A549 (cell line): ENCODE data around the gene SLC16A3. TPM values are rescaled to one million over a fixed set of nuclear protein-coding genes. Genes with fewer than 3 reads are reported as not detected.

Experiments
- ATAC-seq, 2 experiments: fragments of 200-7000 bp in 1 of 2; fragments of >200 bp in 1 of 2; cut with Nextera tagmentation in 1 of 2; cut with Tn5 transposase in 1 of 2; 3 replicates each; pipeline versions ENCODE4 v1.8.0 to v1.9.1; 2018 to 2020; ENCODE audit warnings: mild to moderate bottlenecking in 1 of 2, moderate library complexity in 1 of 2
- CTCF ChIA-PET: fragments of 300-600 bp; sonication (Branson Sonifier 250); formaldehyde crosslinking; extraction: SDS; loops from one replicate; lab custom pipeline; 2021; ENCODE audit warnings: antibody characterized with exemption, inconsistent platforms; lab: Yijun Ruan, JAX
- POLR2A ChIA-PET: fragments of 350-600 bp; formaldehyde crosslinking; extraction: SDS; loops from one replicate; lab custom pipeline; 2021; ENCODE audit warnings: antibody characterized with exemption, inconsistent platforms; lab: Yijun Ruan, JAX
- DNase-seq, 2 experiments: peaks; one replicate each; pipeline versions ENCODE4 v3.0.0 to v3.0.0-alpha.2; 2011 to 2016; ENCODE audit warnings: low read depth in 1 of 2, low spot score in 1 of 2
- FAIRE-seq: peaks from 2 replicates; lab custom pipeline; 2011; peaks lifted over from hg19 to GRCh38; lab: Jason Lieb, UNC
- H3K27ac ChIP-seq, 2 experiments: fragments of >200 bp; sonication (Bioruptor Twin); formaldehyde crosslinking; 3 replicates each; pipeline ENCODE4 v1.5.1; 2016 to 2017
- H3K4me1 ChIP-seq: fragments of >200 bp; sonication (Bioruptor Twin); formaldehyde crosslinking; 3 replicates; pipeline ENCODE4 v1.6.1; 2016
- H3K4me2 ChIP-seq: fragments of >200 bp; sonication (Bioruptor Twin); formaldehyde crosslinking; 3 replicates; pipeline ENCODE4 v1.6.1; 2016
- H3K4me3 ChIP-seq: fragments of >200 bp; sonication (Bioruptor Twin); formaldehyde crosslinking; 3 replicates; pipeline ENCODE4 v1.5.1; 2016
- H3K9me3 ChIP-seq: fragments of >200 bp; sonication (Bioruptor Twin); formaldehyde crosslinking; 3 replicates; pipeline ENCODE4 v1.6.1; 2016
- ATOH8 ChIP-seq: fragments of 250-450 bp; sonication (Bioruptor Pico); IDR thresholded peaks from 2 replicates; pipeline ENCODE4 v1.5.0; 2020; ENCODE audit warnings: low read depth, mild to moderate bottlenecking, moderate library complexity
- CBX8 ChIP-seq: fragments of 200-600 bp; sonication (generic); IDR thresholded peaks from 2 replicates; pipeline ENCODE4 v1.6.1; 2016
- CTCF ChIP-seq: fragments of >200 bp; sonication (Bioruptor Twin); formaldehyde crosslinking; IDR thresholded peaks from 3 replicates; pipeline ENCODE4 v1.5.1; 2016
- E2F6 ChIP-seq: IDR thresholded peaks from 2 replicates; pipeline ENCODE4 v1.6.1; 2012; ENCODE audit warnings: low read depth, borderline replicate concordance
- EHF ChIP-seq: fragments of 250-450 bp; sonication (Bioruptor Pico); IDR thresholded peaks from 2 replicates; pipeline ENCODE4 v1.5.0; 2020; ENCODE audit warnings: mild to moderate bottlenecking
- EHMT2 ChIP-seq: fragments of 200-600 bp; sonication (generic); IDR thresholded peaks from 2 replicates; pipeline ENCODE4 v1.6.1; 2016; ENCODE audit warnings: antibody characterized with exemption, low read depth, mild to moderate bottlenecking, moderate library complexity
- FOSB ChIP-seq: fragments of 250-450 bp; sonication (Bioruptor Pico); IDR thresholded peaks from 2 replicates; pipeline ENCODE4 v1.5.0; 2020; ENCODE audit warnings: mild to moderate bottlenecking, moderate library complexity
- FOXS1 ChIP-seq: fragments of 250-450 bp; sonication (Bioruptor Pico); IDR thresholded peaks from 2 replicates; pipeline ENCODE4 v1.5.0; 2020; ENCODE audit warnings: mild to moderate bottlenecking, moderate library complexity
- GATA3 ChIP-seq: IDR thresholded peaks from 2 replicates; pipeline ENCODE4 v1.6.1; 2012; ENCODE audit warnings: borderline replicate concordance
- HMGXB4 ChIP-seq: fragments of 250-450 bp; sonication (Bioruptor Pico); IDR thresholded peaks from 2 replicates; pipeline ENCODE4 v1.5.0; 2021; ENCODE audit warnings: mild to moderate bottlenecking, moderate library complexity, borderline replicate concordance
- JUNB ChIP-seq: fragments of >200 bp; sonication (Bioruptor Twin); formaldehyde crosslinking; IDR thresholded peaks from 2 replicates; pipeline ENCODE4 v1.6.1; 2016
- KDM1A ChIP-seq: fragments of 200-600 bp; sonication (generic); IDR thresholded peaks from 2 replicates; pipeline ENCODE4 v1.6.1; 2016; ENCODE audit warnings: low read depth, mild to moderate bottlenecking
- KDM5A ChIP-seq: fragments of 200-600 bp; sonication (generic); IDR thresholded peaks from 2 replicates; pipeline ENCODE4 v1.6.1; 2016; ENCODE audit warnings: antibody characterized with exemption, mild to moderate bottlenecking
- MAFK ChIP-seq: fragments of 450-650 bp; IDR thresholded peaks from 2 replicates; pipeline ENCODE4 v1.6.1; 2014; ENCODE audit not compliant: partially characterized antibody
- MAX ChIP-seq: IDR thresholded peaks from 2 replicates; pipeline ENCODE4 v1.6.1; 2012
- MYC ChIP-seq: IDR thresholded peaks from 2 replicates; pipeline ENCODE4 v1.6.1; 2012; ENCODE audit warnings: mild to moderate bottlenecking, inconsistent platforms, low read length, improper control_type of control experiment, borderline replicate concordance
- NR3C1 ChIP-seq: fragments of >200 bp; sonication (Bioruptor Twin); formaldehyde crosslinking; IDR thresholded peaks from 3 replicates; pipeline ENCODE4 v1.6.1; 2017
- PBX3 ChIP-seq: IDR thresholded peaks from 2 replicates; pipeline ENCODE4 v1.6.1; 2012
- POLR2A ChIP-seq: IDR thresholded peaks from 2 replicates; pipeline ENCODE4 v1.6.1; 2012; ENCODE audit warnings: mild to moderate bottlenecking, low read length
- RAD21 ChIP-seq, 2 experiments: fragments of >200 bp in 1 of 2; sonication (Bioruptor Twin) in 1 of 2; formaldehyde crosslinking in 1 of 2; IDR thresholded peaks in 1 of 2; conservative IDR thresholded peaks in 1 of 2; 2 replicates in 1 of 2; 3 replicates in 1 of 2; pipeline ENCODE4 v1.6.1; 2012 to 2018; ENCODE audit warnings: inconsistent platforms in 1 of 2
- RFX5 ChIP-seq: fragments of 450-650 bp; IDR thresholded peaks from 2 replicates; pipeline ENCODE4 v1.7.1; 2014; ENCODE audit warnings: antibody characterized with exemption, mild to moderate bottlenecking, moderate library complexity
- SREBF2 ChIP-seq: fragments of 450-650 bp; IDR thresholded peaks from 2 replicates; pipeline ENCODE4 v1.6.1; 2014; ENCODE audit warnings: mild to moderate bottlenecking, moderate library complexity
- USF2 ChIP-seq: fragments of 450-650 bp; IDR thresholded peaks from 2 replicates; pipeline ENCODE4 v1.6.1; 2014; ENCODE audit warnings: antibody characterized with exemption
- WGBS: methylation state at CpG from one replicate; pipeline ENCODE4 v1.1.6; 2017; ENCODE audit errors: missing lambda C conversion rate; 5-methylcytosine and 5-hydroxymethylcytosine counted together
- polyA plus RNA-seq, 4 experiments: library from polyadenylated mRNA; depleted of rRNA in 3 of 4; stranded (reverse); fragments of >200 nt; fragmentation: RNase III in 1 of 4; extraction: RNeasy Plus Mini Kit Qiagen cat#74134 plus additional on column Dnase treatment in 1 of 4; gene quantifications; 2 replicates in 3 of 4; 3 replicates in 1 of 4; pipeline ENCODE4 v1.2.3, GENCODE V29; 2011 to 2017

The SLC16A3 gene
- polyA plus RNA-seq, 2 of the 4 experiments (the other 2 are of a cell fraction): 28.6 to 90.9 TPM

GRCh38 chr17:82200743-82201497 lies 27.9 kb upstream of the SLC16A3 start (continued):
- TF ChIP-seq ATOH8: no peak
- TF ChIP-seq KDM1A: no peak
- no peak for TF ChIP-seq KDM5A
- TF ChIP-seq MYC: no peak
- no peak for TF ChIP-seq FOXS1

- TF ChIP-seq RAD21 (conservative IDR thresholded peaks at IDR 0.05 in 1 of 2, IDR thresholded peaks at IDR 0.05 in 1 of 2) (no peak), EHMT2 (no peak), NR3C1 (no peak), POLR2A (no peak), MAFK (no peak), MAX (no peak), EHF (CRISPR knock-in tag) (no peak), RFX5 (no peak), SREBF2 (no peak), JUNB (no peak), FOXS1 (no peak), FOSB (no peak), HMGXB4 (CRISPR knock-in tag) (no peak)
- TF ChIP-seq, all 56 proteins: peak for 0
- 95% methylated on average over 23 of the region's 23 CpGs for WGBS
- DNase-seq (no peak), ATAC-seq (no peak), FAIRE-seq (no peak)
- no peak overlapping the region for H3K4me3 ChIP-seq
- H3K4me2 ChIP-seq: no peak overlapping the region
- peaks cover 22% of the 10 kb centered on the region for H3K4me1 ChIP-seq
- POLR2A ChIA-PET: no interaction called here
- H3K9me3 ChIP-seq: no peaks in the 10 kb centered on the region
- no peak overlapping the region for H3K27ac ChIP-seq
- CTCF ChIA-PET: interaction anchor here (0.8 to 4.1 kb wide), 9 partner anchors 7 to 171 kb away, joined by 3 to 19 read pairs (median 5); partner anchors contain the start of gene RAC3
Measured at GRCh38 chr17:82201498-82201910, 27.3 kb upstream of the SLC16A3 start.

- POLR2A ChIA-PET: no interaction called here
- no peak for TF ChIP-seq GATA3
- no peak for TF ChIP-seq EHMT2
- TF ChIP-seq CTCF: no peak
- TF ChIP-seq E2F6: no peak
- no peak for TF ChIP-seq PBX3
- no peak for TF ChIP-seq USF2
- no peak for TF ChIP-seq CBX8
- TF ChIP-seq POLR2A: no peak
- TF ChIP-seq, all 56 proteins: peak for 0
- CTCF ChIA-PET: interaction anchor here (1.0 to 4.1 kb wide), 6 partner anchors 33 to 211 kb away, joined by 4 to 19 read pairs (median 6); partner anchors contain the start of gene RAC3
- Histone ChIP-seq H3K27ac (no peak overlapping the region), H3K4me1 (peaks cover 24% of the 10 kb centered on the region), H3K4me2 (no peak overlapping the region), H3K9me3 (no peaks in the 10 kb centered on the region), H3K4me3 (no peak overlapping the region)
- ATAC-seq: no peak
- no peak for FAIRE-seq
- 83% methylated on average over 10 of the region's 10 CpGs for WGBS
- no peak for DNase-seq
Measured at GRCh38 chr17:82202981-82203380, 25.9 kb upstream of the SLC16A3 start.
